HL-60 (cell line): Measurements from ENCODE around the gene PEX6.
"Not testable (repeated sequence)": the region's sequence is repeated elsewhere in the genome, so short reads cannot be mapped to it uniquely, and the experiment has no call there.

ENCODE experiments used
- DNase-seq, 2 experiments: peaks; one replicate each; pipeline ENCODE4 v3.0.0-alpha.2; 2010 to 2020; ENCODE audit warnings: low read depth in 1 of 2, low spot score in 1 of 2
- H3K27ac ChIP-seq: fragments of 250-450 bp; sonication (Bioruptor Pico); replicated peaks from 2 replicates; pipeline ENCODE4 v1.5.1; 2020; ENCODE audit warnings: mild to moderate bottlenecking, moderate library complexity
- H3K27me3 ChIP-seq: fragments of 250-450 bp; sonication (Bioruptor Pico); 2 replicates; pipeline ENCODE4 v1.5.1; 2021; ENCODE audit warnings: mild to moderate bottlenecking, moderate library complexity; ENCODE audit not compliant: insufficient read depth, poor library complexity, severe bottlenecking
- H3K4me3 ChIP-seq: replicated peaks from 2 replicates; pipeline ENCODE4 v1.5.1; 2011; ENCODE audit warnings: mild to moderate bottlenecking, control low read depth, low read length; ENCODE audit not compliant: insufficient read depth
- CTCF ChIP-seq: IDR thresholded peaks from one replicate; pipeline ENCODE4 v1.5.1; 2011; ENCODE audit warnings: low read length, control low read depth, inconsistent platforms; ENCODE audit not compliant: insufficient read depth
- GABPA ChIP-seq: IDR thresholded peaks from 2 replicates; pipeline ENCODE4 v1.6.1; 2012; ENCODE audit warnings: low read depth
- POLR2AphosphoS5 ChIP-seq: IDR thresholded peaks from 2 replicates; pipeline ENCODE4 v1.6.1; 2012; ENCODE audit warnings: low read depth
- REST ChIP-seq: IDR thresholded peaks from 2 replicates; pipeline ENCODE4 v1.6.1; 2012; ENCODE audit warnings: low read depth; ENCODE audit not compliant: insufficient replicate concordance
- SPI1 ChIP-seq: IDR thresholded peaks from 2 replicates; pipeline ENCODE4 v1.6.1; 2012; ENCODE audit warnings: low read depth, mild to moderate bottlenecking, borderline replicate concordance

Gene PEX6

GRCh38 chr6:42960243-42961019, 18.6 kb downstream of the PEX6 start, which contains the start of gene GNMT:
TSS of gene GNMT (plus strand) at chr6:42960754. CDS start at chr6:42960768, 14 bp downstream.
- DNase-seq = no peak
- Histone ChIP-seq H3K27ac (no peak within 1 kb of the TSS), H3K4me3 (no peak within 1 kb of the TSS), H3K27me3 (no peaks in the 10 kb centered on the region)
- TF ChIP-seq CTCF (no peak), POLR2AphosphoS5 (no peak), REST (no peak), SPI1 (no peak), GABPA (no peak)

- no peak overlapping the region for H3K4me3 ChIP-seq
- DNase-seq = no peak
- no peak overlapping the region for H3K27ac ChIP-seq
- H3K27me3 ChIP-seq = no peaks in the 10 kb centered on the region
- TF ChIP-seq SPI1 = no peak
- no peak for TF ChIP-seq GABPA
- TF ChIP-seq CTCF = no peak
- no peak for TF ChIP-seq REST
- TF ChIP-seq POLR2AphosphoS5 = no peak
These were observed 19.1 kb downstream of the PEX6 start for GRCh38 chr6:42959917-42960242.

- H3K4me3 ChIP-seq = no peak overlapping the region
- DNase-seq = no peak
- TF ChIP-seq REST = no peak
- no peak for TF ChIP-seq CTCF
- TF ChIP-seq GABPA = no peak
- TF ChIP-seq SPI1 = no peak
- no peak for TF ChIP-seq POLR2AphosphoS5
These were observed 20.9 kb downstream of the PEX6 start for GRCh38 chr6:42958125-42958524.

GRCh38 chr6:42954405-42954804, 24.6 kb downstream of the PEX6 start:
- not testable (repeated sequence) for H3K27me3 ChIP-seq, H3K27ac ChIP-seq, DNase-seq, H3K4me3 ChIP-seq

More at GRCh38 chr6:42958125-42958524, 20.9 kb downstream of the PEX6 start:
- no peak overlapping the region for H3K27ac ChIP-seq
- no peaks in the 10 kb centered on the region for H3K27me3 ChIP-seq
